GM19328 (cell line): ENCODE results near the gene PDLIM1.

ENCODE experiments used
- ATAC-seq: cut with Tn5 transposase; IDR thresholded peaks from one replicate; pipeline ENCODE4 v1.9.1; 2021; ENCODE audit warnings: mild to moderate bottlenecking, moderate library complexity; ENCODE audit not compliant: unreplicated experiment

PDLIM1 gene

GRCh38 chr10:95290461-95291364, at the start of gene PDLIM1:
Gene PDLIM1 (minus strand): TSS chr10:95291003. CDS start chr10:95290915, 88 bp downstream.
- ATAC-seq = peak; percentile 39

GRCh38 chr10:95339863-95340262, 49.1 kb upstream of the PDLIM1 start:
- ATAC-seq = no peak

GRCh38 chr10:95337423-95338160, 46.8 kb upstream of the PDLIM1 start:
- no peak for ATAC-seq

- no peak for ATAC-seq
Measured at GRCh38 chr10:95336702-95337101, 45.9 kb upstream of the PDLIM1 start.

- no peak for ATAC-seq
Measured at GRCh38 chr10:95335933-95336699, 45.3 kb upstream of the PDLIM1 start.

GRCh38 chr10:95334805-95335144, 44.0 kb upstream of the PDLIM1 start:
- ATAC-seq = no peak

- ATAC-seq = no peak
Measured at GRCh38 chr10:95333997-95334804, 43.4 kb upstream of the PDLIM1 start.

GRCh38 chr10:95332666-95333249, 42.0 kb upstream of the PDLIM1 start:
- ATAC-seq = no peak

GRCh38 chr10:95331596-95332130, 40.9 kb upstream of the PDLIM1 start:
- ATAC-seq = no peak

GRCh38 chr10:95330966-95331453, 40.2 kb upstream of the PDLIM1 start:
- no peak for ATAC-seq

- ATAC-seq = no peak
Measured at GRCh38 chr10:95329296-95329695, 38.5 kb upstream of the PDLIM1 start.

GRCh38 chr10:95328013-95328412, 37.2 kb upstream of the PDLIM1 start:
- no peak for ATAC-seq

- ATAC-seq = no peak
Measured at GRCh38 chr10:95327367-95327766, 36.6 kb upstream of the PDLIM1 start.

- ATAC-seq = no peak
Measured at GRCh38 chr10:95326396-95326795, 35.6 kb upstream of the PDLIM1 start.

- no peak for ATAC-seq
Measured at GRCh38 chr10:95325863-95326262, 35.1 kb upstream of the PDLIM1 start.

GRCh38 chr10:95324436-95325268, 33.8 kb upstream of the PDLIM1 start:
- ATAC-seq = no peak

- no peak for ATAC-seq
Measured at GRCh38 chr10:95321554-95322301, 30.9 kb upstream of the PDLIM1 start.

GRCh38 chr10:95319239-95319638, 28.4 kb upstream of the PDLIM1 start:
- no peak for ATAC-seq
